ENCODE data around the gene EPO.

GRCh38 chr7:100759357-100760171 lies 39.3 kb downstream of the EPO start:
- no peak for TF ChIP-seq ZC3H10 (CRISPR knock-in tag; IDR thresholded peaks at IDR 0.05)
- TF ChIP-seq, protein P1, sequence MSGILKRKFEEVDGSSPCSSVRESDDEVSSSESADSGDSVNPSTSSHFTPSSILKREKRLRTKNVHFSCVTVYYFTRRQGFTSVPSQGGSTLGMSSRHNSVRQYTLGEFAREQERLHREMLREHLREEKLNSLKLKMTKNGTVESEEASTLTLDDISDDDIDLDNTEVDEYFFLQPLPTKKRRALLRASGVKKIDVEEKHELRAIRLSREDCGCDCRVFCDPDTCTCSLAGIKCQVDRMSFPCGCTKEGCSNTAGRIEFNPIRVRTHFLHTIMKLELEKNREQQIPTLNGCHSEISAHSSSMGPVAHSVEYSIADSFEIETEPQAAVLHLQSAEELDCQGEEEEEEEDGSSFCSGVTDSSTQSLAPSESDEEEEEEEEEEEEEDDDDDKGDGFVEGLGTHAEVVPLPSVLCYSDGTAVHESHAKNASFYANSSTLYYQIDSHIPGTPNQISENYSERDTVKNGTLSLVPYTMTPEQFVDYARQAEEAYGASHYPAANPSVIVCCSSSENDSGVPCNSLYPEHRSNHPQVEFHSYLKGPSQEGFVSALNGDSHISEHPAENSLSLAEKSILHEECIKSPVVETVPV (CRISPR knock-in tag; IDR thresholded peaks at IDR 0.05): no peak
- TF ChIP-seq ESRRG (CRISPR knock-in tag; IDR thresholded peaks at IDR 0.05): no peak
- TF ChIP-seq SNAI2 (CRISPR knock-in tag; IDR thresholded peaks at IDR 0.05): no peak
- TF ChIP-seq CSDC2 (CRISPR knock-in tag; IDR thresholded peaks at IDR 0.05): no peak
- TF ChIP-seq, protein P2, sequence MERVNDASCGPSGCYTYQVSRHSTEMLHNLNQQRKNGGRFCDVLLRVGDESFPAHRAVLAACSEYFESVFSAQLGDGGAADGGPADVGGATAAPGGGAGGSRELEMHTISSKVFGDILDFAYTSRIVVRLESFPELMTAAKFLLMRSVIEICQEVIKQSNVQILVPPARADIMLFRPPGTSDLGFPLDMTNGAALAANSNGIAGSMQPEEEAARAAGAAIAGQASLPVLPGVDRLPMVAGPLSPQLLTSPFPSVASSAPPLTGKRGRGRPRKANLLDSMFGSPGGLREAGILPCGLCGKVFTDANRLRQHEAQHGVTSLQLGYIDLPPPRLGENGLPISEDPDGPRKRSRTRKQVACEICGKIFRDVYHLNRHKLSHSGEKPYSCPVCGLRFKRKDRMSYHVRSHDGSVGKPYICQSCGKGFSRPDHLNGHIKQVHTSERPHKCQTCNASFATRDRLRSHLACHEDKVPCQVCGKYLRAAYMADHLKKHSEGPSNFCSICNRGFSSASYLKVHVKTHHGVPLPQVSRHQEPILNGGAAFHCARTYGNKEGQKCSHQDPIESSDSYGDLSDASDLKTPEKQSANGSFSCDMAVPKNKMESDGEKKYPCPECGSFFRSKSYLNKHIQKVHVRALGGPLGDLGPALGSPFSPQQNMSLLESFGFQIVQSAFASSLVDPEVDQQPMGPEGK (CRISPR knock-in tag; IDR thresholded peaks at IDR 0.05; ENCODE audit: borderline replicate concordance): no peak
- TF ChIP-seq TCF4 (CRISPR knock-in tag; IDR thresholded peaks at IDR 0.05; ENCODE audit: borderline replicate concordance): no peak
- TF ChIP-seq TSHZ2 (CRISPR knock-in tag; IDR thresholded peaks at IDR 0.05): no peak

Data from SK-N-SH treated with all-trans-retinoic acid at 6 μM for 48 hours (cell line).